ENCODE data around the gene HAUS8. TPM values are rescaled to one million over a fixed set of nuclear protein-coding genes. Genes with fewer than 3 reads are reported as not detected.
A peak's percentile ranks its signal among the peaks of the same experiment; 100 is the strongest.

Gene HAUS8
- total and polyA plus RNA-seq, 9 of the 15 experiments (the other 6 are each of a cell fraction or from before 2014, with no cell fraction given): 20.5 to 53.2 (median 36.0) TPM

GRCh38 chr19:17054746-17055145 is 20.5 kb downstream of the HAUS8 start (continued):
- TF ChIP-seq NFATC3 (IDR thresholded peaks at IDR 0.05) (no peak), ZNF217 (CRISPR knock-in tag; IDR thresholded peaks at IDR 0.05) (no peak), HNRNPH1 (optimal IDR thresholded peaks at IDR 0.05; ENCODE audit: low read depth, low read length) (no peak), JUN (IDR thresholded peaks at IDR 0.05; ENCODE audit: borderline replicate concordance, low read depth, low read length) (no peak), JUN (CRISPR knock-in tag; IDR thresholded peaks at IDR 0.05; ENCODE audit: borderline replicate concordance) (no peak)

- peak in 2 of 4 experiments; percentile 39 to 48 for DNase-seq (ENCODE audit: extremely low read depth in 1 of 4, low spot score in 3 of 4)
- peak; percentile 66 for FAIRE-seq
- Histone ChIP-seq H3K9me3 (replicated peaks; ENCODE audit: control insufficient read depth, insufficient read depth, low read depth, low read length) (no peaks in the 10 kb centered on the region), H3K4me1 (replicated peaks in 1 of 2; ENCODE audit: control insufficient read depth in 2 of 2, insufficient read depth in 2 of 2, low read length in 2 of 2) (no peaks in the 10 kb centered on the region), H3K9ac (ENCODE audit: insufficient read depth in 1 of 2, low read depth in 2 of 2, low read length in 2 of 2) (no peak overlapping the region), H3K27me3 (ENCODE audit: control insufficient read depth in 2 of 2, insufficient read depth in 2 of 2, low read length in 2 of 2) (no peaks in the 10 kb centered on the region), H3K36me3 (ENCODE audit: control insufficient read depth, insufficient read depth, low read length) (peaks cover 79% of the 10 kb centered on the region), H3K4me3 (no peak overlapping the region), H4K20me1 (replicated peaks; ENCODE audit: control insufficient read depth, insufficient read depth, low read length) (peaks cover 13% of the 10 kb centered on the region; the same call in 1 of the 2 replicates), H2AFZ (ENCODE audit: low read depth, low read length) (no peak overlapping the region), H3K27ac (ENCODE audit: extremely low read depth, low read depth, low read length) (no peak overlapping the region), H3K79me2 (ENCODE audit: control insufficient read depth, insufficient read depth, low read length) (no peaks in the 10 kb centered on the region), H3K9me1 (ENCODE audit: control insufficient read depth, insufficient read depth, low read length) (peaks cover 4% of the 10 kb centered on the region), H3K4me2 (ENCODE audit: insufficient read depth, low read length) (no peak overlapping the region)
- intact Hi-C loops (cut with micrococcal nuclease): no loop called here
- peak; percentile 63 for ATAC-seq
- ChIA-PET POLR2A (interaction anchor here (0.6 to 1.0 kb wide), 6 partner anchors 9 to 273 kb away, joined by 3 to 4 read pairs (median 3); no protein-coding TSS in a partner anchor), CTCF (ENCODE audit: low intra/inter-chr PET ratio) (interaction anchor here (1.1 to 2.3 kb wide), 3 partner anchors 274 to 338 kb away, joined by 4 to 11 read pairs (median 10); no protein-coding TSS in a partner anchor)
- no TSS peak for BruUV-seq (replicated peaks)
- 76% methylated on average over 8 of the region's 8 CpGs for WGBS (ENCODE audit: insufficient coverage, low coverage, missing lambda C conversion rate)
- in situ Hi-C loops (cut with MboI): no loop called here
- TF ChIP-seq SMAD1 (IDR thresholded peaks at IDR 0.05; ENCODE audit: low read depth, low read length, partially characterized antibody) (no peak), GMEB1 (CRISPR knock-in tag; IDR thresholded peaks at IDR 0.05) (no peak), ELF4 (CRISPR knock-in tag; IDR thresholded peaks at IDR 0.05) (no peak), PHF8 (IDR thresholded peaks at IDR 0.05; ENCODE audit: borderline replicate concordance, low read length) (no peak), ETV5 (CRISPR knock-in tag; IDR thresholded peaks at IDR 0.05; ENCODE audit: low read depth) (no peak), REST (IDR thresholded peaks at IDR 0.05; ENCODE audit: borderline replicate concordance) (peak; percentile 35; the same call in 1 of the 2 replicates), REST (CRISPR knock-in tag; IDR thresholded peaks at IDR 0.05; ENCODE audit: low read depth) (no peak), BDP1 (IDR thresholded peaks at IDR 0.05; ENCODE audit: insufficient read depth, insufficient read length) (no peak)
These were observed 22.8 kb downstream of the HAUS8 start for GRCh38 chr19:17052439-17052838.
